Lung (tissue), 12 donors: ENCODE measurements around the gene SGCA. TPM values are rescaled to one million over a fixed set of nuclear protein-coding genes. Genes with fewer than 3 reads are reported as not detected.

ENCODE experiments used
- ATAC-seq: fragments of 200-7000 bp; cut with Tn5 transposase; one replicate; pipeline ENCODE4 v1.9.1; 2020; ENCODE audit warnings: moderate number of reproducible peaks; ENCODE audit not compliant: insufficient read depth, low FRiP score
- DNase-seq, 3 donors: peaks; one replicate each; pipeline ENCODE4 v3.0.0-alpha.2; 2013 to 2017
- H3K27ac ChIP-seq, 2 donors: one replicate each; pipeline ENCODE4 v1.5.1; 2013; ENCODE audit warnings: mild to moderate bottlenecking in 2 of 2, moderate library complexity in 2 of 2, control low read depth in 1 of 2, inconsistent platforms in 1 of 2, low read depth in 1 of 2, low read length in 1 of 2
- H3K27me3 ChIP-seq, 3 donors: one replicate each; pipeline ENCODE4 v1.5.1; 2013; ENCODE audit warnings: low read length in 2 of 3; ENCODE audit not compliant: control insufficient read depth in 3 of 3, insufficient read depth in 3 of 3
- H3K36me3 ChIP-seq, 4 donors: one replicate each; pipeline ENCODE4 v1.5.1; 2013; ENCODE audit warnings: low read length in 4 of 4, mild to moderate bottlenecking in 1 of 4, moderate library complexity in 1 of 4; ENCODE audit not compliant: control insufficient read depth in 4 of 4, insufficient read depth in 4 of 4
- H3K4me1 ChIP-seq, 5 donors: one replicate each; pipeline ENCODE4 v1.5.1; 2013; ENCODE audit warnings: low read length in 5 of 5, mild to moderate bottlenecking in 2 of 5, moderate library complexity in 1 of 5; ENCODE audit not compliant: control insufficient read depth in 5 of 5, insufficient read depth in 5 of 5
- H3K4me3 ChIP-seq: one replicate; pipeline ENCODE4 v1.5.1; 2013; ENCODE audit warnings: mild to moderate bottlenecking, control low read depth, moderate library complexity
- H3K9ac ChIP-seq, 2 donors: one replicate each; pipeline ENCODE4 v1.5.1; 2013; ENCODE audit warnings: low read length in 2 of 2, control low read depth in 1 of 2; ENCODE audit not compliant: insufficient read depth in 1 of 2
- H3K9me3 ChIP-seq, 4 donors: one replicate each; pipeline ENCODE4 v1.5.1; 2013; ENCODE audit warnings: low read length in 3 of 4, mild to moderate bottlenecking in 1 of 4, moderate library complexity in 1 of 4; ENCODE audit not compliant: control insufficient read depth in 4 of 4, insufficient read depth in 3 of 4
- WGBS, 2 donors: extraction: QIAGEN DNeasy Blood & Tissue Kit; methylation state at CpG; one replicate each; pipeline ENCODE4 v1.1.7; 2013; 5-methylcytosine and 5-hydroxymethylcytosine counted together
- polyA plus RNA-seq, 2 donors: library from polyadenylated mRNA; stranded (reverse); fragments of 200-250 nt; gene quantifications; one replicate each; pipeline ENCODE4 v1.2.1, GENCODE V29; 2013
- total RNA-seq, 2 donors: library from RNA; depleted of rRNA in 1 of 2; stranded (reverse); fragments of >200 nt in 1 of 2; gene quantifications; one replicate each; pipeline ENCODE4 v1.2.1, GENCODE V29; 2014 to 2021
- TF ChIP-seq, protein P1 (sequence below): IDR thresholded peaks from 2 replicates; pipeline ENCODE4 v1.5.1; 2012; ENCODE audit warnings: mild to moderate bottlenecking; ENCODE audit errors: control extremely low read depth, extremely low read depth
- donor health status: control.
- donor health status: control.
- donor health status: Bipolar disorder and iron deficiency.
- donor health status: healthy.
- donor health status: DM: yes; HTN: yes; CAD: no.

SGCA gene
- total and polyA plus RNA-seq, 4 donors, result 5.0 to 19.4 (median 14.0) TPM

DNA sequence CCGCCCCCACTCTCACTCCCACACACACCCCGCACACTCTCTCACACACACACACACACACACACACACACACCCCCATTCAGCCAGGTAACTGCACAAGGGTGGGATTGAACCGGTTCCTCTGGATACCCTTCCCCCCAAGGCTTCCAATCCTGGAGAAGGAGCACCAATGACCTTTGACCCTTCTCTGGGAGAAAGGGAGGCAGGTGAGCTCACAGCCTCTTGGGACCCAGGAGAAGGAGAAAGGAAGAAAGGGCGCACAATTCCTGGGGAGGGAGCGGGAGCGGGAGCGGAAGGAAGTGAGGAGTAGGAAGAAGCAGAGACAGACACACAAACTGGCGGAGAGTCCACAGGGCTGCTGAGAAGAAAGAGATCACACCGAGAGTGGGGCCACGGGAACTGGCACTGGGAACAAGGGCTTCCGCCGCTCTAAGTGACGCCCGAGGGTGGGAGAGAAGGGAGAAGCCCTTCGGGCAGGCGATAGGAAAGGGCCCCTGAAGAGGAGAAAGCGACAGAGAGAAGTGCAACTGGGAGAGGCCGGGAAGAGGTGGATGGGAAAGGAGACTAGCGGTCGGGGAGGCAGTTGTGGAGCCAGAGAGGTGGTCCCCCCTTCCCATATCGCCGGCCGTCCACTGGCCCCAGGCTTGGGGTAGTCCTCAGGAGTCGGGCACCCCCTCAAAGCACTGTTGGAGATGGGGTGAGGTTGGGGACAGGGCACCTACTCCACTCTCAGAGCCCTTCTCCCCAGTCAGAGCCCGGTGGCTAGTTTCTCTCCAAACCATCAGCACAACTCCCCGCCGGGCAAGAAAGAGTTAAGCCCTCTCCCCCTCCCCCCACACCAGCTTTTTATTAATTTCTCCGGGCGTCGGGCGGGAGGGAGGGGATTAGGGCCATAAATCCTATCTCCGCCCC lies 37.1 kb upstream of the SGCA start:
- 10 to 12% methylated on average over 32 of the region's 32 CpGs for WGBS, 2 donors

DNA sequence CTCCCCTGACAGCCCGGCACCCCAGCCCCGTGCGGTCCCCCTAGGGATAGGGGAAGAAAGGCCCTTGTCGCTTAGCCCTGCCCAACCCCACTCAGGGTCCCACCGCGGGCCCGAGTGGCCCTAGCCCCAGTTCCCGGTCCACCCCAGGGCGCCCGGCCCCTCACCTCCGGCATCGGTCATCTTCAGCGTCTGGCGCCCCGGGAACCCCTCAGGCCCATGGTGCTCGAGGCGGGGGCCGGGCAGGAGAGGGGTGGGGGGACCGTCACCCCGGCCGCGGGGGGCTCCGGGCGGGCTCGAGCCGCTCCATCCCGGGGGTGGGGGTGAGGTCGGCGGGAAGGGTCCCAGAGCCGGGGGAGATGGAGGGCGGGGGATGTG lies 36.5 kb upstream of the SGCA start:
- Histone ChIP-seq H3K36me3 (peaks cover 0 to 2% (median under 1%) of the 10 kb centered on the region in 4 donors), H3K27me3 (no peaks in the 10 kb centered on the region), H3K9me3 (no peaks in the 10 kb centered on the region), H3K4me3 (no peak overlapping the region), H3K4me1 (peaks cover 0 to 8% (median 7%) of the 10 kb centered on the region in 5 donors), H3K9ac (no peak overlapping the region), H3K27ac (peak overlapping the region in 1 of 2 donors; percentile 49)
- 0 to 1% methylated on average over 22 to 31 of the region's 31 CpGs for WGBS, 2 donors
- no peak for ATAC-seq
- no peak for DNase-seq
- TF ChIP-seq, protein P1, sequence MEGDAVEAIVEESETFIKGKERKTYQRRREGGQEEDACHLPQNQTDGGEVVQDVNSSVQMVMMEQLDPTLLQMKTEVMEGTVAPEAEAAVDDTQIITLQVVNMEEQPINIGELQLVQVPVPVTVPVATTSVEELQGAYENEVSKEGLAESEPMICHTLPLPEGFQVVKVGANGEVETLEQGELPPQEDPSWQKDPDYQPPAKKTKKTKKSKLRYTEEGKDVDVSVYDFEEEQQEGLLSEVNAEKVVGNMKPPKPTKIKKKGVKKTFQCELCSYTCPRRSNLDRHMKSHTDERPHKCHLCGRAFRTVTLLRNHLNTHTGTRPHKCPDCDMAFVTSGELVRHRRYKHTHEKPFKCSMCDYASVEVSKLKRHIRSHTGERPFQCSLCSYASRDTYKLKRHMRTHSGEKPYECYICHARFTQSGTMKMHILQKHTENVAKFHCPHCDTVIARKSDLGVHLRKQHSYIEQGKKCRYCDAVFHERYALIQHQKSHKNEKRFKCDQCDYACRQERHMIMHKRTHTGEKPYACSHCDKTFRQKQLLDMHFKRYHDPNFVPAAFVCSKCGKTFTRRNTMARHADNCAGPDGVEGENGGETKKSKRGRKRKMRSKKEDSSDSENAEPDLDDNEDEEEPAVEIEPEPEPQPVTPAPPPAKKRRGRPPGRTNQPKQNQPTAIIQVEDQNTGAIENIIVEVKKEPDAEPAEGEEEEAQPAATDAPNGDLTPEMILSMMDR, result no peak

More for the DNA sequence above, 37.1 kb upstream of the SGCA start:
- peak overlapping the region in 1 of 2 donors; percentile 78 for H3K27ac ChIP-seq
- TF ChIP-seq, protein P1, result no peak
- no peaks in the 10 kb centered on the region for H3K9me3 ChIP-seq
- DNase-seq, result peak; percentile 67 to 77 (median 75)
- peak overlapping the region; percentile 34 for H3K4me3 ChIP-seq
- peak overlapping the region in 1 of 2 donors; percentile 53 for H3K9ac ChIP-seq
- ATAC-seq, result no peak
- H3K27me3 ChIP-seq, result no peaks in the 10 kb centered on the region
- peaks cover 0 to 2% (median 0%) of the 10 kb centered on the region in 4 donors for H3K36me3 ChIP-seq
- peaks cover 0 to 12% (median 8%) of the 10 kb centered on the region in 5 donors for H3K4me1 ChIP-seq

DNA sequence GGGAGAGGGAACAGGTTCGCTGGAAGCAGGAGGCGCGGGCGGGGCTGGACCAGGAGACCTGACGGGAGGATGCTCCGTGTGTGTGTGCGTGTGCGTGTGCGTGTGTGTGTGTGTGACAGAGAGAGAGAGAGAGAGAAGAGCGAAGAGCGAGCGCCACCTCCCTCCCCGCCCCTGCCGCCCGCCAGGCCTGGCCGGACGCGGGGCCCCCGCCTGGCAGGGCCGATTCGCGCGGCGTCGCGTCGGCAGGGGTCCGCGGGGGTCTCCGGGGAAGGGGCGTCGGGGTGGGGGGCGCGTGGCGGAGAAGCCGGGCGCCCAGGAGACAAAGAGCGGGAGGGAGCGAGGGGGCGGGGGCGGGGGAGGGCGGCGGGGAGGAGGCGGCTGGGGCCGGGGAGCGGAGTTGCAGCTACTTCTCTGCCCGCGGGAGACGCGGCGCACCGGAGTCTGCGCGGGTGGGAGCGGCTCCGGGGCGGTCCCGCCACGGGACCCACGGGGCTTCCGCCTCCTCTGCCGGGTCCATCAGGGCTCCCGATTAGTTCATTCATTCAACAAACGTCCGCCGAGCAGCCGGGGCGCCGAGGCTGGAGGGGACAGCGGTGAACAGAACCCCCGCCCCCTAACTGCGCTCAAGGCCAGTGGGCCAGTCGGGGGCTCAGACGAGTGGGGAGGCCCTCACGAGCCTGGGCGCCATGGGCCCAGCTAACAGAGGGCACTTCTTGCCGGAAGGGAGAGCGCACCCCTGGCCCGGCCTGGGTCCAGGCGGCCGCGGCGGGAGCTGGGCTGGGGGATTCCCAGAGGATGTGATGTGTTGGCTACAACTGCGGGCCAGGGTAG lies 35.9 kb upstream of the SGCA start, which contains the start of gene SAMD14:
TSS of gene SAMD14 (minus strand) at position 433 of the 831 bp plus-strand sequence. CDS start 5,201 bp downstream, outside the sequence.
- DNase-seq, result peak; percentile 63 to 71 (median 71)
- Histone ChIP-seq H3K27me3 (no peaks in the 10 kb centered on the region), H3K9me3 (no peaks in the 10 kb centered on the region), H3K4me3 (peak within 1 kb of the TSS; percentile 34), H3K27ac (peak within 1 kb of the TSS in 1 of 2 donors; percentile 78), H3K4me1 (peaks cover 0 to 8% (median 7%) of the 10 kb centered on the region in 5 donors), H3K9ac (no peak within 1 kb of the TSS), H3K36me3 (peaks cover 0 to 7% (median 3%) of the 10 kb centered on the region in 4 donors)
- WGBS, 2 donors, result 1 to 2% methylated on average over 43 to 84 of the region's 84 CpGs
- TF ChIP-seq, protein P1, result no peak
- ATAC-seq, result peak; percentile 5
